Hepatic stellate cell (primary cell): ENCODE measurements around the gene SUSD2.
"Not testable (repeated sequence)": the region's sequence is repeated elsewhere in the genome, so short reads cannot be mapped to it uniquely, and the experiment has no call there.

Experiments used
- DNase-seq: peaks from one replicate; pipeline ENCODE4 v3.0.0; 2011; ENCODE audit warnings: low spot score

Gene SUSD2

DNA sequence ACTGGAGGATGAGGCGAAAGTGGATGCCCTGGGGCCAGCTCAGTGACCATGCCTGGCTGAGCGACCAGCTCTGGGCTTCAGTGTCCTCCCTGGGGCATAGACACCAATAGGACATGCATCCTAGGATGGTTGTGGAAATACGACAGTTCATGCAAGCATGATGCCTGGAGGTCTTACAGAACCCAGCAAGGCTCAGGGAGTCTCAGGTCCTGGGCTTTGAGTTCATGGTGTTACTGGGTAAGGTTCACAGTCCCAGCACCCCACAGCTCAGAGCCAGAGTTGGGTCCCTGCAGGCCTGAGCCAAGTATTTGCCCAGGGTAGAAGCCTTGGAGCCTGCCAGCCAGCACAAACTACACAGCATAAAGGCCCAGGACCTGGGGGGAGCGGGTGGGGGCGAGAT lies 4.2 kb upstream of the SUSD2 start:
- DNase-seq: no peak

DNA sequence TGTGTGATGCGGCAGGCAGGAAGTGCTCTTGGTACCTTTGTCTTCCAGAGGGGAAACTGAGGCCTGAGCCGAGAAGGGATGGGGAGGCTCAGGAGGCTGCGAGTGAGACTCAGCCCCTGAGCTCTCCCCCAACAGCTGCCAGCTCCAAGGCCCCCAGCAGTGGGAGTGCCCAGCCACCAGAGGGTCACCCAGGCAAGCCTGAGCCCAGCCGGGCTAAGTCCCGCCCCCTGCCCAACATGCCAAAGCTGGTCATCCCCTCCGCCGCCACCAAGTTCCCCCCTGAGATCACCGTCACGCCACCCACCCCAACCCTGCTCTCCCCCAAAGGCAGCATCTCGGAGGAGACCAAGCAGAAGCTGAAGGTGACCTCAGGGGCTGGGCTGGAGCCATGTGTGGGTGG lies 3.8 kb upstream of the SUSD2 start:
- no peak for DNase-seq

DNA sequence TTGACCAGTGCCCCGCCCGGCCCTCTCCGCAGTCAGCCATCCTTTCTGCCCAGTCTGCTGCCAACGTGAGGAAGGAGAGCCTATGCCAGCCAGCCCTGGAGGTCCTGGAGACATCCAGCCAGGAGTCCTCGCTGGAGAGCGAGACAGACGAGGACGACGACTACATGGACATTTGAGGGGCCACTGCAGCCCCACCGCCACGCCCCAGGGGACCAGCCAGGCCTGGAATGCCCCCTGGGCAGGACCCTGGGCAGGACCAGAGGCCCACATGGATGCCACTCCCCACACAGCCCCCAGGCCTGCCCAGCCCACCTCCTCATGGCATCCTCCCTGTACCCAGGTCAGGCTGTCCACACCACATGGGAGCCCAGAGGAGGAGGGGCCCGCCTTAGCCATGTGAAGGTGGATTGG lies 3.3 kb upstream of the SUSD2 start:
- DNase-seq: no peak

DNA sequence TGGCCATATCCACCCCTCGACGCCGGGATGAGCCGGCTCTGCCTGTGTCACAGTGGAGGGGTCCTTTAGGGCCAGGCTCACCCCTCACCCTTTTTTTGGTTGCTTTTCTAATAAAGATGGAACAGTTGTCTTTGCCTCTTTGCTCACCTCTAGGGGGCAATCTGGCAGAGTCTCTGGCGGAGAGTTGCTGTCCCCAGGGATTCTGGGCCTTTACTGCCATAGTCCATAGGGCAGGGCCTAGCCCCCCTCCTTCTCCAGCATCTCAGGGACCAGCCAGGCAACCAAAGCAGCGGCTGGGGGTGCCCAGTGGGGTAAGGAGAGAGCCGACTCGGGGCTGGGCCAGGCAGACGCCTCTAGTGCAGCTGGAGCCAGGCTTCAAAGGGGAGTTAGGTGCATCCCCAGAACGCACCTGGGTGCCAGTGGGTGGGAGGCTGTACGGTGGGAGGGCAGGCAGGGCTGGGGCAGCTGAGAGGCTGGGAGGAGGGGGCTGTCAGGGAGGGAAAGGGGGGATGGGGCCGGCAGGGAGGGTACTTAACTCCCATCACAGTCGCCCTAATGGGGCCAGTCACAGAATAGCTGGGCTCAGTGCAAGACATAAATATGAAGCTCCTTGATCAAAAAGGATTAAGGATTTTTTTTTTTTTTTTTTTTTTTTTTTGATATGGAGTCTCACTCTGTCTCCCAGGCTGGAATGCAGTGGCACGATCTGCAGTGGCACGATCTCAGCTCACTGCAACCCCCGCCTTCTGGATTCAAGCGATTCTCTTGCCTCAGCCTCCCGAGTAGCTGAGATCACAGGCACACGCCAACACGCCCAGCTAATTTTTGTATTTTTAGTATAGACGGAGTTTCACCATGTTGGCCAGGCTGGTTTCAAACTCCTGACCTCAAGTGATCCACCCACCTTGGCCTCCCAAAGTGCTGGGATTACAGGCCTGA lies 2.5 kb upstream of the SUSD2 start:
- DNase-seq: no peak

DNA sequence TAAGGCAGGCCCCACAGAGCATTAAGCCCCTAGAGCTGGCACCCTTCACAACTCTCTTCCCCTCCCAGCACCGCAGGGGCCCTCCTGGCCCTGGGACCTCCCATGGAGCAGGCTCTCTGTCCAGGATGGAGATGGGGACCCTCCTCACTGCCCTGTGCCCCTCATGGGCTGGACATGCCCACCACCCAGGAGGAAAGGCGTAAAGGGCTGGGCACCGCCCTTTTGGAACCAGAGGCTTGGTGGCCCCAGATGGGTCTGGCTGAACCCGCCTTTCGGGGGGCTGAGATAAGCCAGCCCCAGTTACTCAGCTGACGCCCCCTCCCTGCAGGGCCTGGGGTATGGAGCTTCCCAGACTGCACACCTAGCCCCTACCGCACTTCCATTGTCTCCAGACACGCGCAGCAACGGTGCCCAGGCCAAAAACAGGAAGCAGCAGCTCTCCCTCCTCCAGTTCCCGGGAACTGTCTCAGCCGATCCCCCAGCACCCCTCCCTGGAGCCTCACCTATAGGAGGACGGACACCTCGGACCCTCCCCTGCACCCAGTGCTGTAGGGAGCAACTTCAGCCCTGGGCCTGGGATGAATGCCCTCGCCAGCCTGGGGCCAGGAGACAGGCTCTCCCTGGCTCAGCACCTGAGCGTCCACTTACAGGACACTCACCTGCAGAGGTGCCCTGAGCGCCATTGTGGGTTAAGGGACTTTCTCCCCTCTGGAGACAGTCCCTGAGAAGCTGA lies 1.6 kb upstream of the SUSD2 start:
- no peak for DNase-seq

DNA sequence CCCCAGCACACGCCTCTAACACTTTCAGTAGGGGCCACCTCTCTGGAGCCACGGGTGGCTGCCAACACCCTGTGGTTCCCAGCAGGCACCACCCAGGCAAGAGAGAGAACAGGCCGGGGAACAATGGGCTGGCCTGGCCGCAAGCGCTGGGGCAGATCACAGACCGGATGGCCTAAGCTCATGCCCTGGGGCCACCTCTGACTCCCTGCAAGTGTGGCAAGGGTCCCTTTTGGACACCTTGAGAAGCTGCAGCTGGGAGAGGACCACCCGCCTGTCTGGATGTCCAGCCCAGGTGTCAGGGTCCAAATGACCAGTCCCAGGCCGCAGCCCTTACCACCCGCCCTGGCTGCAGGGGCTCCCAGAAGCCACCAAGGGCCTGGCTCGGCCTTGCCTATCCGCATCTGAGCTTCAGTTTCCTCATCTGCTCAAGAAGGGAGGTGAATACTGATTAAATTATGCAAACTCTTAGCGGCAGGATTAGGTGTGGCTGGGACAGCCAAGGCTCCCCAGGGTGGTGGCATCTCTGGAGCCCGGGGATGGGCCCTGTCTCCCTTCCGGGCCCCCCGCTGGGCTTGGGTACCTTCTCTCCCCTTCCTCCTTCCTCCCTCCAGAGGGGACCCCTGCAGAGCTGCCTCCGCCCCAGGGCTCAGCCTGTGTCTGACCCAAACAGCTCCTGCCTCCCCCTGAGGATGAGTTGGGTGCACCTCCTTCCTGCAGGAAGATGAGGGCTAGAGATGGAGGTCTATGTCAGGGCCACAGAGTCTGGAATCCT lies 785 bp upstream of the SUSD2 start:
- DNase-seq: no peak

DNA sequence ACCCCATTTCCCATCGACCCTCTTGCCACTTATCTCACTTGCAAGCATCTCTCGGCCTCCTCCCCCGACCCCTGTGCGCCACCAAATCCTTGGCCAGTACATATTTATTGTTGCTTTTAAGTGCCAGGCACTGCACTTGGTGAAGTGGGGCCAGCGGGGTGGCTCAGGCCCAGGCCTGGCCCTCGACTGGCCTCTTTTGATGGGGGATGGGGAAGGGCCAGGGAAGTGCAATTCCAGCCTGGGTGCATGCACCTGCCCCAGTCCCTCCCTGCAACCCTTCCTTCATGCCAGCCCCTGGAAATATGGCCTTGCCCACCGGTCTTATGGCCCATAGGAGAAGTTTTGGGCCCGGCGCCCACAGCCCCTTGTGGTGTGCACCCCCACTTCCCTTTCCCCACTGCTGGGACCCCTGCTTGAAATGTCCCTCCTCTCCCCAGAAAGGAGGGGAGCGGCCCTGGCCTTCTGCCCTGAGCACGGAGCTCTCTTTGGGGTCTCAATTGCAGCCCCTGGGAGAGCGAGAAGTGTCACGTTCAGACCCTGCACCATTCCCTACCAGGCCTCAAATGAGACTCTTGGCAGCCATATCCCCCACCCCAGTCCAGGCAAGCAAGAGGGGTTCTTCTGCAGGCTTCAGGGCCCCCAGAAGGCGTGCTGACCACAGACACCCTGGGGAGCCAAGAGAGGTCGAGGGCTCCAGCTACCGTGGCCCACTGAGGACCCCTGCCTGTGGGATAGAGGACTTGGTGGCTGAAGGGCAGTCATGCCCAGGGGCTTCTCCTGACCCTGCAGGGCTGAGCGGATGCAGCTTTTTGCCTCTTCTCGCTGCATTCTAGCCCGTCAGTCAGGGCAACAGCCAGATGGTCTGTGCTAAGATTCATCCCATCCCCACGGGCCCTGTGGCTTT lies 961 bp downstream of the SUSD2 start:
- no peak for DNase-seq

DNA sequence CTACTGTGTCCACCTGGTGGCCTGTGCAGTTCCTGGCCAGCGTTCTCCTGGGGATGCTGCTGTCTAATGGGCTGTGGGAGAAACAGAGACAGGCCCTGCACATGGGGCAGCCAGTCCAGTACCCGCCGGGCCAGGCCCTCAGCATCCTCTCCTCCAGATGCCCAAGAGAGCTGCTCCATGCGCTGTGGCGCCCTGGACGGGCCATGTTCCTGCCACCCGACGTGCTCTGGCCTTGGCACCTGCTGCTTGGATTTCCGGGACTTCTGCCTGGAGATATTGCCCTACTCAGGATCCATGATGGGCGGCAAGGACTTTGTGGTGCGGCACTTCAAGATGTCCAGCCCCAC lies 1.6 kb downstream of the SUSD2 start:
- DNase-seq: not testable (repeated sequence)

DNA sequence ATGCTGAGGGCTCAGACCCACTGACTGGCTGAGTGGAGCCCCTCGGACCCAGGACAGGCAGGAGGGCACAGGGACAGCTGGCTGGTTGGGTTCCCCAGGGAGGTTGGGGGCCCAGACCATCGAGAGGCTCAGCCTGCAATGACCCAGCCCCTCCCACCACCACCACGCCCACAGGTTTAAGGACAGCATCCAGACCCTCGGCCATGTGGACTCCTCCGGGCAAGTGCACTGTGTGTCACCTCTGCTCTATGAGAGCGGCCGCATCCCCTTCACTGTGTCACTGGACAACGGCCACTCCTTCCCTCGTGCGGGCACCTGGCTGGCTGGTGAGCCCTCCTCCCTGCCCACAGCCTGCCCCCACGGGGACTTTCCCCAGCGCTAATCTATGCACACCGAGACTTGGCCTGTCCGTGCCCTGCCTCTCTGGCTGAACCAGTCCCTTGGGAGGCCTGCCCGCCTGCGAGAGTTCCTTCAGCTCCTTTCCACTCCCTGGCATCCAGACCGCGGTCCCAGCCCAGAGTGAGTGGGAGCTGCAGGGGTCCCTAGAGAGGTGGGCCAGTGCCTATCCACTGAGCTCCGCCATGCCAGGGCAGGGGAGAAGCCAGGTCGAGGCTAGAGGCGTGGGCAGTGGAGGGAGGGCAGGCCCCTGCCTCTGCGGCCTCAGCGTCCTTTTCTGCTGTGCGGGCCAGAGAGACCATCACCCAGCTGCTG lies 2.2 kb downstream of the SUSD2 start:
- no peak for DNase-seq

DNA sequence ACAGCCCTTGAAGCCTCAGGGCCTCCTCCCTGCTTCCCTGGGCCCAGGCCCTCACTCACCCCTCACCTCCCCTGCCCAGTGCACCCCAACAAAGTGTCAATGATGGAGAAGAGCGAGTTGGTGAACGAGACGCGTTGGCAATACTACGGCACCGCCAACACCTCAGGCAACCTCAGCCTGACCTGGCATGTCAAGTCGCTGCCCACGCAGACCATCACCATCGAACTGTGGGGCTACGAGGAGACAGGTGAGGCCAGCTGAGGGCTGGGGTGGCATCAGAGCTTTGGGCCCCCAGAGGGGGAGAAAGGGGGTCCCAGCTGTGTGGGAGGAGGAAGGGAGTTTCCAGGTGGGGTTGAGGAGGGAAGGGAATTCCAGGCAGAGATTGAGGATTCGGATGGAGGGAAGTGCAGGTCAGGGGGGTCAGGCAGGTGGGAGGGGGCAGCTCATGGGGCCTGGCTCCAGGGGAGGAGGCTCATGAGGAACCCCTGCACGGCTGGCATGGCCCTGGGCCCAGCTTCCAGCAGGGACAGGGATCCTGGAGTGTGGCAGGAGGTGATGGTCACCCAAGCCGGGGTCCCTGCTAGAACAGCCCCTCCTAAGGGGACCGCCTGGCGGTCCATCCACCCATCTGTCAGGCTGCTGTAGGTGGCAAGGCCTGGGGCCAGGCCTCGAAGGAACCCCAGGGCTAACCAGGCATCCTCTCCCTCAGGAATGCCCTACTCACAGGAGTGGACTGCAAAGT lies 2.9 kb downstream of the SUSD2 start:
- no peak for DNase-seq

DNA sequence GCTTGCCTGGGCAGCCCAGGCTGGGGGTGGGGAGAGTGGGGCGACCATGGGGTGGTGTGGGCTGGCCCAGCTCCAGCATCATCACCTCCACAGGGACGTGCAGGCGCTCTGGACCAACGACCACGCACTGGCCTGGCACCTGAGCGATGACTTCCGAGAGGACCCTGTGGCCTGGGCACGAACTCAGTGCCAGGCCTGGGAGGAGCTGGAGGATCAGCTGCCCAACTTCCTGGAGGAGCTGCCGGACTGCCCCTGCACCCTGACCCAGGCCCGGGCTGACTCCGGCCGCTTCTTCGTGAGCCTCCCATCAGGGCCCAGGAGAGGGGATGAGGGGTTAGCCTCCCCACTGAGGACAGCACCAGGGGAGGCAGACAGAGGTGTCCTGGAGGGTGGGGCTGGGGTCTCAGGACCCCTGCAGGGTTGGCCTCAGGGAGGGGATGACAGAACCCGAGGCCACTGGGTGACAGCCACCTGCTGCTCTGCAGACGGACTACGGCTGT lies 3.8 kb downstream of the SUSD2 start:
- DNase-seq: no peak

DNA sequence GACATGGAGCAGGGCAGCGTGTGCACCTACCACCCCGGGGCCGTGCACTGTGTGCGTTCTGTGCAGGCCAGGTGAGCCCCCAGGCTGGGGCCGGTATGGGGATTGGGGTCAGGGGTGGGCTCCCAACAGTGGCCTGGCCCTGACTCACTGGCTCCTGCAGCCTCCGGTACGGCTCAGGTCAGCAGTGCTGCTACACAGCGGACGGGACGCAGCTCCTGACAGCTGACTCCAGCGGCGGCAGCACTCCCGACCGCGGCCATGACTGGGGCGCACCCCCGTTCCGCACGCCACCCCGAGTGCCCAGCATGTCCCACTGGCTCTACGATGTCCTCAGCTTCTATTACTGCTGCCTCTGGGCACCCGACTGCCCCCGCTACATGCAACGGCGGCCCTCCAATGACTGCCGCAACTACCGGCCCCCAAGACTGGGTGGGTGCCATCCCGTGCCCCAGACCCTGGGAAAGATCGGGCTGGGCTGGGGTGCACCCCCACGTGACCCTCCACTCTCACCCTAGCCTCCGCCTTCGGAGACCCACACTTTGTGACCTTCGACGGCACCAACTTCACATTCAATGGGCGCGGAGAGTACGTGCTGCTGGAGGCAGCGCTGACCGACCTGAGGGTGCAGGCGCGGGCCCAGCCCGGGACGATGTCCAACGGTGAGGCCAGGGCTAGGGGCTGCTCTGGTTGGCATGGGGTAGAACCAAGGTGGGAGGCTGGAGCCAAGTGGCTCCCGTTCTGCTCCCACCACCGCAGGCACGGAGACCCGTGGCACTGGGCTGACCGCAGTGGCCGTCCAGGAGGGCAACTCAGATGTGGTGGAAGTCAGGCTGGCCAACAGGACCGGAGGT lies 4.4 kb downstream of the SUSD2 start:
- DNase-seq: no peak

DNA sequence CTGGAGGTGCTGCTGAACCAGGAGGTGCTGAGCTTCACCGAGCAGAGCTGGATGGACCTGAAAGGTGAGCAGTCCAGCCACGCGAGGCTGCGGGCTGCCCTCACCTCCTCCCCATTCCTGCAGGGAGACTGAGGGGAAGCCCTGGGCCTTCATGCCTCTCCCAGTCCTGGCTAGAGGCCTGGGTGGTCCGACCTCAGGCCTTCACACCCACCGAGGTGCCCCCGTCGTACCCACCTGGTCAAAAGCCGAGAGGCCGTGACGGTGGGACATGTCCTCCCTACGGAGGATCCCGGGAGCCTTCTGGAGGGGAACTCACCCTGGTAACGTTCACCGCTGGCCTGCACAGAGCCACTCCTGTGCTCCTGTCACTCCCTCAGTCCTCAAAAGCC lies 5.1 kb downstream of the SUSD2 start:
- no peak for DNase-seq

DNA sequence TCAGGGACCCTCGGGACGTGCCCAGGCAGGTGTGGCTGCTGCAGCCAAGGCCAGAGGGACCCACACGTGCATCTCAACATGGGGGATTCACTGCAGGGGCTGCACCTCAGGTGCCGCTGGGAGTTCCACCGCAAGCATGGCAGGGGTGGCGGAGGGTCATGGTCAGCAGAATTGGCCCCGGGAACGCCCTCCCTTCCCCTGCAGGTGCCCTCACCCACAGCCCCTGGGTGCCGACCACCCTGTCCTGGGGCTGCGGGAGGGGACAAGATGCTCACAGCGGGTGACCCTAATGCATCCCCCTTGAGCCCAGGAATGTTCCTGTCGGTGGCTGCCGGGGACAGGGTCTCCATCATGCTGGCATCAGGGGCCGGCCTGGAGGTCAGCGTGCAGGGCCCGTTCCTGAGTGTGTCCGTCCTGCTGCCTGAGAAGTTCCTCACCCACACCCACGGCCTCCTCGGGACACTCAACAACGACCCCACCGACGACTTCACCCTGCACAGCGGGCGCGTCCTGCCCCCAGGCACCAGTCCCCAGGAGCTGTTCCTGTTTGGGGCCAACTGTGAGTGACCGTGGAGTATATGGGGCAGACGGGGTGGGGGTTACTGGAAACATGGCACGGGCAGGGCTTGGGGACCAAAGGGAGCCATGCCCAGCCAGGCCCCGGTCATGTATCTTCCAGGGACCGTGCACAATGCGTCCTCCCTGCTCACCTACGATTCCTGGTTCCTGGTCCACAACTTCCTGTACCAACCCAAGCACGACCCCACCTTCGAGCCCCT lies 5.8 kb downstream of the SUSD2 start:
- no peak for DNase-seq

DNA sequence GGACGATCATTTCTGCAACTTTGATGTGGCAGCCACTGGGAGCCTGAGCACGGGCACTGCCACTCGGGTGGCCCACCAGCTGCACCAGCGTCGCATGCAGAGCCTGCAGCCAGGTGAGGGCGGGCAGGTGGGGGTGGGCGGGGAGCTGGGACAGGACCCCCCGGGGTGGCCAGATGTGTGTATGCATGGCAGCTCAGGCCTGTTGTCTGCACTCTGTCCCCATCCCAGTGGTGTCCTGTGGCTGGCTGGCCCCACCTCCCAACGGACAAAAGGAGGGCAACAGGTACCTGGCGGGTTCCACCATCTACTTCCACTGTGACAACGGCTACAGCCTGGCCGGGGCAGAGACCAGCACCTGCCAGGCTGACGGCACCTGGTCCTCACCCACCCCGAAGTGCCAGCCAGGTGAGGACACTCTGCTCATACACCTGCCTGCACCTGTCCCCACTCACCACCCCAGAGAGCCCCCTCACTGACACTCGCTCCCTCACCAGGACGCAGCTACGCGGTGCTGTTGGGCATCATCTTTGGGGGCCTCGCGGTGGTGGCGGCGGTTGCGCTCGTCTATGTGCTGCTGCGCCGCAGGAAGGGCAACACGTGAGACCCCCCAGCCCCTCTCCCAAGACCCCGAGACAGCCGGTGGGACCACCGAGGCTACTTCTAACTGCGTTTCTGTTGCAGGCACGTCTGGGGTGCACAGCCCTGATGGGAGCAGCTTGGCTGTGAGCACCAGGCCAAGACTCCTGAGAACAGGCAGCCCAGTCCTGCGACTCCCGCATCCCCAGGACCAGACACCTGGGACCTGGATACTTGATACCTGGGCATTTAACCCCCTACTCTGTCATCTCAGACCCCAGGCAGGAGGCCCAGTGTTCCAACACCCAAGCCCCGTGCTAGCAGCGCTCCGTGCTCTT lies 6.7 kb downstream of the SUSD2 start:
- DNase-seq: no peak

DNA sequence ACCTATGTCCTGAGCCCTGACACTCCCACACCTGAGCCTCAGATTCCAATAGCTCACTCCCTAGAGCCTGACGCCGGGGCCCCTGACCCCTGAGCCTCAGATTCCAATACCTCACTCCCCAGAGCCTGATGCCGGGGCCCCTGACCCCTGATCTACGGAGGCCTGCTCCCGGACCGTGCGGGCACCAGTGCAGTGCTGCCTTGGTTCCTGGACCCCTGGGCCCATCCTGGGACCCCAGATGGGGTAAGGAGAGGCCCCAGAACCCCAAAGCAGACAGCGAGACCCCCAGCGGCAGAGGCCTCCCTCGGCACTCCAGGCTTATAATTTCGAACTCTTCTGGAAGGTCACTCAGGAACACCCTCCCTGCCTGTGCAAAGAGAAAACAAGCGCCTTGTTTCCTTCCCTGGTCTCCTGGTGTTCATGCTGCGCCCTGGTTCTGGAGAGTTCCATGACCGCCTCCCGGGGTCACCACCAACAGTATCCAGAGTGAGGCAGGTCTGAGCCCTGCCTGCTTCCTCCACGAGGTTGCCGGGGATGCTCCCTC lies 7.5 kb downstream of the SUSD2 start:
- DNase-seq: no peak
